Glomerular visceral epithelial cell (primary cell): ENCODE measurements around the gene RFC2.
"Not testable (repeated sequence)": the region's sequence is repeated elsewhere in the genome, so short reads cannot be mapped to it uniquely, and the experiment has no call there.

Experiments used
- DNase-seq: peaks from one replicate; pipeline ENCODE4 v3.0.0-alpha.2; 2016; ENCODE audit errors: extremely low spot score

RFC2 gene

GRCh38 chr7:74248156-74248555 lies 6.0 kb downstream of the RFC2 start:
- no peak for DNase-seq

DNA sequence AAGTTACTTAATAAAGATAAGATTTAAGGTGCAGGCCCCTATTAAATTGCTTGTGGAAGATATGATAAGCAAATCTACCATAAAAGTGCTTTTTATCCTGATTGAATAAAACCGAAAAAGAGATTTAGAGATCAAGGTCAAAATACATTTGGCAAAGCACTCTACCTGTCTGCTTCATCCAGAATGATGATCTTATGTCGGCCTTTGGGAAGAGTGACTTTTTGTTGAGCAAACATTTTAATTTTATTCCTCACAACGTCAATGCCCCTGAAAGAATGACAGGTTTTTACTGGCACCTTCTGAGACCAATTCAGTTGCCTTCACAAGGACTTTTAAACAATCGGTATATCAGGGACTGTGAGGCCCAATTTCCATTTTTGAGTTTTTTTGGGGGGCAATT lies 7.7 kb downstream of the RFC2 start:
- DNase-seq: no peak

GRCh38 chr7:74242122-74242443 lies 12.1 kb downstream of the RFC2 start:
- no peak for DNase-seq

- no peak for DNase-seq
These were observed 13.7 kb downstream of the RFC2 start for GRCh38 chr7:74240482-74240881.

DNA sequence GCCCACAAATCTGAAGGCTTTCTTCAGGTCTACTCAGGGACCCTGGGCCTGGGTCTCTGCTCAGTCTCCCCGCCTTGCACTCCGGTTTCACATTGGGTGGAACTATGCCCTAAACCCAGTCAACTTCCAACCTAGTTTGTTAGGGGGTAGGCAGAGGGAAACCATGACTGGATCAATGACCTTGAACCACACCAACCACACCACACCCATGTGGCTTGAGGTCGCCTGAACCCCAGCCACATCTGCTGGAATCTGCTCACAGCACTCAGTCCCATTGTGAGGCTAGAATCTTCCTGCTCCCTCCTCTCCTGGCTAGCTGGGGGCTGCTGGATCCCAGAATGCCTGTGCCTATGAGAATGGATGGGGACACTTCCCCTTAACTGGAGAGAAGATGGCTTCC lies 17.9 kb downstream of the RFC2 start:
- DNase-seq: no peak

- no peak for DNase-seq
These were observed 18.5 kb downstream of the RFC2 start for GRCh38 chr7:74235518-74236268.

DNA sequence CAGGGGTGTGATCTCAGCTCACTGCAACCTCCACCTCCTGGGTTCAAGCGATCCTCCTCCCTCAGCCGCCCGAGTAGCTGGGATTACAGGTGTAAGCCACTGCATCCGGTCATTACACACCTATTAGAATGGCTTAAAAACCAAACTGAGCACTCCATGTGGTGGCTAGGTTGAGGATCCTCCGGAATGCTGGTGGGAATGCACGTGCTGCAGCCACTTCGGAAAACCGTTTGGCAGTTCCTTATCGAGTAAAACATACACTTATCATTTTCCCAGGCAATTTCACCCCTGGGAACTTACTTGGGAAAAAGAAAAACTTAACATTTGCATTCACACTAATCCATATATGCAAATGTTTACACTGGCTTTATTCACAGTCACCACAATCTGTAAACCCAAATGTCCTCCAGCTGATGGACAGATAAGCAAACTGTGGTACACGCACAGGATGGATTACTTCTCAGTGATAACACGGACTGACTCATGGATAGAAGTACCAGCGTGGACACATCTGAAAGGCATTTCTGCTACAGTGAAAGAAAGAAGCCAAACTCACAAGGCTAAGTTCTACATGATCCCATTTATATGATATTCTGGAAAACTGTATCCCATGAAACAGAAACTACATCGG lies 20.4 kb downstream of the RFC2 start:
- no peak for DNase-seq

GRCh38 chr7:74231232-74231590 lies 23.0 kb downstream of the RFC2 start:
- no peak for DNase-seq

- no peak for DNase-seq
These were observed 23.6 kb downstream of the RFC2 start for GRCh38 chr7:74230446-74231231.

DNA sequence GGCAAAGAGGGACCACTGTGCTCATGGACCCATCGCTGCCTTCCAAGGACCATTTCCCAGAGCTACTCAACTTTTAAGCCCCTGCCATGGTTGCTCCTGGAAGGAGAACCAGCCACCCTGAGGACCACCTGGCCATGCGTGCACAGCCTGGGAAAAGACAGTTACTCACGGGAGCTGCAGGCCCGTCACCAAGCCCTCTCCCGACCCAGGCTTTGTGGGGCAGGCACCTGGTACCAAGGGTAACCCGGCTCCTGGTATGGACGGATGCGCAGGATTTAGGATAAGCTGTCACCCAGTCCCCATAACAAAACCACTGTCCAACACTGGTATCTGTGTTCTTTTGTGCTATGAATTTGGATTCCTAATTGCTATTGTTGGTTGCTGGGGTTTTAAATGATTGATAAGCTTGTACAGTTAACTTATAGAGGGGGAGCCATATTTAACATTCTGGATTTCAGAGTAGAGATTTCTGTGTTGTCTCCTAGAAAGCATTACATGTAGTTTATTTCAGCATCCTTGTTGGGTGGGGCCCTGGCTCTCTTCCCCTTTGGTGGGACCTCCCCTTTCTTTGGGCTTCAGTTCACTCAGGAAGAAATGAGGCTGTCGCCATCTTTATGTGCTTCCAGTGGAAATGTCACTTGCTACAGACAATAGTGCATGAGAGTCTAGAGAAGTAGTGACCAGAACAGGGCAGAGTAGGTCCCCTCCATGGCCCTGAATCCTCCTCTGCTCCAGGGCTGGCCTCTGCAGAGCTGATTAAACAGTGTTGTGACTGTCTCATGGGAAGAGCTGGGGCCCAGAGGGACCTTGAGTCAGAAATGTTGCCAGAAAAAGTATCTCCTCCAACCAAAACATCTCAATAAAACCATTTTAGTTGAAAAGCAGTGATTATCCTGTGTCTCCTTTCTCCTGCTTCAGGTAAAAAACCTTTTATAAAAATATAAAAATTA lies 25.0 kb downstream of the RFC2 start:
- DNase-seq: no peak

- no peak for DNase-seq
These were observed 27.6 kb downstream of the RFC2 start for GRCh38 chr7:74226633-74227032.

DNA sequence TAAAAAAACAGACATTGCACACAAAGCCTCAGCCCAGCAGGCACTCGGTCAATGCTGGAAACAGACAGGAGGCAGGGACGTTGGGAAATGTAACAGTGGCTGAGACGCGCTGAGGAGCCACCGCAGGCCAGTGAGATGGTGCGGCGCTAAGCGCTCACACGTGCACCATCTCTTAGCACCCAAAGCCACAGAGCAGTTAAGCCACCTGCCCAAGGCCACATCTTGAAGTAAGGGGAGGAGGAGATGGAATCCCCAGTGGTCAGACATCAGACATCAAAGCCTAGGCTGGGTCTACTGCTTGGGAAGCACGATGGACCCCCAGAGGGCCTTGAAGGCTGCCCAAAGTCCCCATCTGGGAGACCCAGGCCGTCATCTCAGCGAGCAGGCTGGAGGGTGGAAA lies 28.8 kb downstream of the RFC2 start:
- DNase-seq: no peak

DNA sequence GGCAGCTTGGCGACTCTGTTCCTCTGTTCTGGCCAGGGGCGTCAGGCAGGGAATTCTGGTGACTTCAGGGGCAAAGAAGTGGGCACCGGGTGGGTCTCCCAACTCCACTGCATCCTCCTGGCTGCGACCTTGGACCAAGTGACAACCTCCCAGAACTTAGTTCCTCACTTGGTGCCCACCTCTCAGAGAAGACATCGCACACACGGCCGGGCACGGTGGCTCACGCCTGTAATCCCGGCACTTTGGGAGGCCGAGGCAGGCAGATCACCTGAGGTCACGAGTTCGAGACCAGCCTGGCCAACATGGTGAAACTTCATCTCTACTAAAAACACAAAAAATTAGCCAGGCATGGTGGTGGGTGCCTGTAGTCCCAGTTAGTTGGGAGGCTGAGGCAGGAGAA lies 29.3 kb downstream of the RFC2 start:
- DNase-seq: not testable (repeated sequence)

- DNase-seq: no peak
These were observed 29.7 kb downstream of the RFC2 start for GRCh38 chr7:74224511-74224832.

DNA sequence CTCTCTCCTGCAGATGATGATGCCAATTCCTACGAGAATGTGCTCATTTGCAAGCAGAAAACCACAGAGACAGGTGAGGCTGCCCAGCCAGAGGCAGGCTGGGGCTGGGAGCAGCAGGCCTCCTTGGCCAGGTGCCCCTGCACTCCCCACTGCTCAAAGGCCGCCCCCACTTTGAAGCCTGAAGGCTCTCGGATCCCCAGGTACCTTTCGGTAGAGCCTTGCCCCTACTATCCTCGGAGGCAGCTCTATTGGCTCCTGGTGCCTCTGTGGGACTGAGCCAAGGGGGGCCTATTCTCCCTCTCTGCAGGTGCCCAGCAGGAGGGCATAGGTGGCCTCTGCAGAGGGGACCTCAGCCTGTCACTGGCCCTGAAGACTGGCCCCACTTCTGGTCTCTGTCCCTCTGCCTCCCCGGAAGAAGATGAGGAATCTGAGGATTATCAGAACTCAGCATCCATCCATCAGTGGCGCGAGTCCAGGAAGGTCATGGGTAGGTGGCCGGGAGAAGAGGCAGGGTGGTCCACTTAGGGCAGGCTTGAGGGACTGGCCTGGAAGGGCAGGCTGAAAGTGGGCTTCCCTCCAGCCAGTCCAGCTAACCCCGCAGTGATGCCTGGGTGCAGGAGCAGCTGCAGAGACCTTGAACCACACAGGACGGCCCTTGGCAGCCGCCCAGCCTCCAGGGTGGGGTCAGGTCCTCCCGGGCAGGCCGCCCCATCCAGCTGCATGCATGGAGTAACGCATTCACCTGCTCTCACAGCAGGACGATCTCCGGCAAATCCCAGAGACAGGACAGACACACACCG lies 30.3 kb downstream of the RFC2 start:
- DNase-seq: no peak

DNA sequence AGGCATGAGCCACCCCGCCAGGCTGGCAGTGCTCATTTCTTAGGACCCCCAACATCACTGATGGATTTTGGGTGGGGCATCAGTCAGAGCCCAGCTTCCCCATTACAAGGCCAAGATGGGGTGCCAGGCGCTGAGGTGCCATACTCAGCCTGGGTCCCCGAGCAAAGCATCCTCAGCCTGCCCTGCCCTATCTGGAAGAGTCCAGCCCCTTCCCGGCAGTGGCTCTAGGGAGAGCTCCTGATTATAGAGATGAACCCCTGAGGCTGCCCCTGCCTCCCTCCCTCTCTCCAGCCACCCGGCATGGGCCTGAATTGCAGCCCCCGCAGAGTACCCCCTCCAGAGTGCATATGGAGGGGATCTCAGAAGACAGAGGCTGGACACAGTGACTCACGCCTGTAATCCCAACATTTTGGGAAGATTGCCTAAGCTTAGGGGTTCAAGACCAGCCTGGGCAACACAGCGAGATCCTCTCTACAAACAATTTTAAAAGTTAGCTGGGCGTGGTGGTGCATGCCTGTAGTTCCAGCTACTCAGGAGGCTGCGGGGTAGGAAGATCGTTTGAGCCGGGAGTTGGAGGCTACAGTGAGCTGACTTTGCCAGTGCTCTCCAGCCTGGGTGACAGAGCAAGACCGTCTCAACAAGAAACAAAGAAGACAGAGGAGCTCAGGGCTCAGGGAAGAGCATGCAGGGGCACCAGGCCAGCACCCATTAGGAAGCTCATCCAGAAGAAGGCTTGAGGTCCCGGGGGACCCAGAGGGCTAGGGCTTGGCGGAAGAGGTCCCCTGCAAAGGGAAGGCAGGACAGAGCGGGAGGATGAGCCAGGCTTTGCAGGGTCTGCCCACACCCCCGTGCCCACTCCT lies 31.1 kb downstream of the RFC2 start:
- DNase-seq: no peak

- no peak for DNase-seq
These were observed 32.5 kb downstream of the RFC2 start for GRCh38 chr7:74221713-74222112.

DNA sequence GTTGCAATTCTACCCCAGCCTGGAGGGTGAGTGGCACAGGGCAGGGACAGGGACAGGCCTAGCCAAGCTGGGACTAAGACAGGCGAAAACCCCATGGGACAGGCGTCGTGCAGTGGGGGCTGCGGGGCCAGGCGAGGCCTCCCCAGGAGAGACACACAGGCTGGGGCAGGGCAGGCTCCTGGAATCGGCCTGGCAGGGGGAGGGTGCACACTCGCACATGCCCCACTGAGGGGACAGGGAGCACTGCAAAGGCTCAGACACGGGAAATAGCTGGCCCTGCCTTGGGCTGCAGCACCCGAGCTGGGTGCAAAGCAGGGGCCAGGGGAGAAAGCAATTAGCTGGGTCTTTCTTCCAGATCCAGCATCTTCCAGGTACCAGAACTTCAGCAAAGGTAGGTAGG lies 34.0 kb downstream of the RFC2 start:
- no peak for DNase-seq

GRCh38 chr7:74219416-74219815 lies 34.8 kb downstream of the RFC2 start:
- no peak for DNase-seq

DNA sequence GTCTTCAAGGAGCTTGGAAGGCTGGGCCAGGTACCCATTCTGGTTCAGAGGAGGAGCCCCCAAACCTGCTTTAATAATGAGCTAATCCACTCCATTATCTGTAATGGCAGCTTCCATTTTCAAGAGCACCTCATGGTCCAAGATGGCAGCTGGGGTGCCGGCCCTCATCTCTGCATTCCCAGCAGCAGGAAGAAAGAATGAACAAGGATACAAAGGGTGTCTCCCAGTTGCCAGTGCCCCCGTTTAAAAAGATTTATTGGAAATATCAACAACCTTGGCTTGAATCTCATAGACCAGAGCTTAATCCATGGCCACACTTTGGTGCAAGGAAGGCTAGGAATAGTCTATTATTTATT lies 35.9 kb downstream of the RFC2 start:
- DNase-seq: no peak
